ENCODE measurements around the gene CABLES2.
A peak's percentile ranks its signal among the peaks of the same experiment; 100 is the strongest.
"Not testable (repeated sequence)": the region's sequence is repeated elsewhere in the genome, so short reads cannot be mapped to it uniquely, and the experiment has no call there.

The CABLES2 gene

DNA sequence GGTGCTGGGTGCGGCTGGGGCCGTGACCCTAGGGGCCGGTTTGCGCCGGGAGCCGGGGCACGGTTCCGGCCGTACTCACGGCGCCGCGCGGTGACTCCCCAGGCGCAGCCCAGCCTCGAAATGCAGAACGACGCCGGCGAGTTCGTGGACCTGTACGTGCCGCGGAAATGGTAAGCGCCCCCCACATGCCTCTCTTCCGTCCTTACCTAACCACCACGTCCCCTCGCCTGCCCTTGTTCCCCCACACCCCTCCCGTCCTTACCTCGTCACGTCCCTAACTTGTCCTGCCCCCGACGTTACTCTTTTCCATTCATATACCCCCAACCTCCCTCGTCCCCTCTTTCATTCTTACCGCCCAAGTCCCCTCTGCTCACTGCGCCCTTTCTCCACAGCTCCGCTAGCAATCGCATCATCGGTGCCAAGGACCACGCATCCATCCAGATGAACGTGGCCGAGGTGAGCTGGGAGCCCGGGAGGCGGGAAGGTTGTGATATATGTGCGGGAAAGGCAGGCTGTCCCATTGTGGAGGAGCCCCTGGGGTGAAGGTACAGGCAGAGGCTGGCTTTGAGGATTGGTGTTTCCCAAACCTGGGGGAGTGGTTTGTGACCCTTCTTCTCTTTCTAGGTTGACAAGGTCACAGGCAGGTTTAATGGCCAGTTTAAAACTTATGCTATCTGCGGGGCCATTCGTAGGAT, 19.7 kb downstream of the CABLES2 start:
- no peaks in the 10 kb centered on the region for H3K9me3 Mint-ChIP-seq
- peaks cover 87% of the 10 kb centered on the region for H3K36me3 Mint-ChIP-seq (ENCODE audit: low read depth)
- peak overlapping the region; percentile 95 for H3K4me3 Mint-ChIP-seq
- peaks cover 44% of the 10 kb centered on the region for H3K4me1 Mint-ChIP-seq (ENCODE audit: low read depth)
- peak overlapping the region; percentile 97 for H3K27ac Mint-ChIP-seq
- no peaks in the 10 kb centered on the region for H3K27me3 Mint-ChIP-seq
- DNase-seq = peak; percentile 49

DNA sequence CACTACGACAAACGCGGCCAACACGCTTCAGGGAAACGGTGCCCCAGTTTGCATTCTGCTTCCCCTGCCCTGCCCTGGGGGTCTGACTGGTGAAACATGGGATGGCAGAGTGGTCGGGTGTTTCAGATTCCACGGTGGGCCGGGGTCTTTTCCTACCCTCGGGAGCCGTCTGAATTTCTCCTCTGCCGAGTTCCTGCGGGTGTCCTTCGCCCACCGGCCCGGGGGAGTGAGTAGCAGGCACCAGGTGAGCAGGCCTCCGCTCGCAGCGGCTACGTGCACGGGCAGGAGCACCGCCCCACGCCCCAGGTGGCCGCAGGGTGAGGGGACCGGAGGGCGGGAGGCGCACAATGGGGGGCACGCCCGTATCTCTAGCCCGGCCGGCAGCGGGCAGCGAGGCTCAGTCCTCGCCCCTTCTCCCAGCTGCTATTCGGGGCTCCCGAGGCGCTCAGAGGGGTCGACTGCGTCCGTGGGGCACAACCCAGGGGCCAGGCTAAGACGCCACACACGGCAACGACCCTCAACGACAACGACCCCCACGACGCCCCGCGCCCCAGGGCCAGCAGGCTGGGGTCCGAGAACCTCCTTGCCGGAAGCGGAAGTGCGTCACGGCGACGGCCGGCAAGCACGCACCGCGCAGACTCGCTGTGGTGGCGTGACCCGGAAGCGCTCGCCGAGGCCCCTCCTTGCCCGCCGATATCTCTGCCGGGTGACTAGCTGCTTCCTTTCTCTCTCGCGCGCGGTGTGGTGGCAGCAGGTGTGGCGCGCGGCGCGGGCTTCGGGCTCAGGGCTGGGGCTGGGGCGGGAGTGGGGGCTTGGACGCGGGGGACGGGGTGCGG, 20.5 kb downstream of the CABLES2 start, which contains the start of gene RPS21:
Gene RPS21, plus strand, starts transcription at position 721 of the 836 bp plus-strand sequence. CDS start 236 bp downstream, outside the sequence.
- Mint-ChIP-seq H3K4me1 (ENCODE audit: low read depth) (peaks cover 44% of the 10 kb centered on the region), H3K27ac (peak within 1 kb of the TSS; percentile 97), H3K27me3 (no peaks in the 10 kb centered on the region), H3K36me3 (ENCODE audit: low read depth) (peaks cover 87% of the 10 kb centered on the region), H3K9me3 (peaks cover 5% of the 10 kb centered on the region), H3K4me3 (peak within 1 kb of the TSS; percentile 95)
- DNase-seq = peak; percentile 94

DNA sequence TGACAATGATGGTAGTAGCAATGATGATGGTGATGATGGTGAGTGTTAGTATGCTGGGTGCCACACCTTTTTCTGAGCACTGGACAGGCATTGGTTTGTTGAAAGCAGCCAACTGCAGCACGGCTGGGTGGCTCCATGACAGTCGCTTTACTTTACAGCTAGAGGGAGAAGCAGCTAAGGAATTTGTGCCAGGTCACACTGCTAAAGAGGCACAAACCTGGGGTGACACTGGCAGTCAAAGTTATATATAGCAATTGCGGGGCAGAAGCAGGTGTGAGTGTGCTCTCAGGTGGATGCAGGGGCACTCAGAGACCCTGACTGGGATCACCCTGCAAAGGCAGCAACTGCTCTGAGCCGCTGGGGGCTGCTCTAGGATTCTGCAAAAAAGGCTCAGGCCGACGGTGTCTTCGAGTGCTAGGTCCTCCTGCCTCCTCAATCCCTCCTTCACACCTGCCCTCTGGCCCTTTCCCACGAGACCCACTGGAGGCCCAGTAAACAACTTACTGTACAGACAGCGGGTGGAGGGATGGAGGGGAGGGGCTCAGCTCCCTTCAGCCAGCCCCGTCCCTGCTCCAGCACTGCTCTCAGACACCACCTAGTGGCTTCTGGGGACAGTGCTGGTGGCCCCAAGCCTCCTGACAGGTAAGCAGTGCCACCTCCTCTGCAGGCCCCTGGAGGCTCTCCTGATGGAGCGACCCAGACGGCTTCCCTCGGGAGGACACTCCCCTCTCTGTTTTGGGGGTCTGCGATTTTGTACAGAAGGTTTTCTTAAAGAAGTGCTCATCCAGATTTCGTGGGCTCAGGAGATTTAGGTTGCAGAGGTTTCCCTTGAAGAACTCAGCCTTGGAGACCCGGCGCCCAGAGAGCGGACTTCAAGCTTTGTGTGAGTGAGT, 24.5 kb downstream of the CABLES2 start:
- Mint-ChIP-seq H3K36me3 (ENCODE audit: low read depth) (peaks cover 51% of the 10 kb centered on the region), H3K9me3 (peaks cover 5% of the 10 kb centered on the region), H3K4me3 (no peak overlapping the region), H3K4me1 (ENCODE audit: low read depth) (peaks cover 20% of the 10 kb centered on the region), H3K27me3 (no peaks in the 10 kb centered on the region), H3K27ac (peak overlapping the region; percentile 64)
- peak; percentile 84 for DNase-seq

DNA sequence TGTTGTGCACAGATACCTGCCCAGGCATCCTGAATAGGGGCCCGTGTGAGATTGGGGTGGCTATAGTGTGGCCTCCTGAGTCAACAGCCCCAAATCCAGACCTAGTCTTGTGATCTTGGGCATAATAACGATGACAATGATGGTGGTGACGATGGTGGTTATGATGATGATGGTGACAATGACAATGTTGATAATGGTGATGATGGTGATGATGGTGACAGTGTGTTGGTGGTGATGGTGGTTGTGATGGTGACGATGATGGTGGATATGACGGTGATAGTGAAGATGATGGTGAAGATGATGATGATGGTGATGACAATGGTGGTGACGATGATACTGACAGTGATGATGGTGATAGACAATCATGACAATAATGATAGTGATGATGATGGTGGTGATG, 25.2 kb downstream of the CABLES2 start:
- Mint-ChIP-seq H3K4me3 (no peak overlapping the region), H3K9me3 (peaks cover 5% of the 10 kb centered on the region), H3K4me1 (ENCODE audit: low read depth) (peaks cover 20% of the 10 kb centered on the region), H3K36me3 (ENCODE audit: low read depth) (peaks cover 45% of the 10 kb centered on the region), H3K27ac (peak overlapping the region; percentile 6), H3K27me3 (no peaks in the 10 kb centered on the region)
- no peak for DNase-seq

- DNase-seq = no peak
- peaks cover 20% of the 10 kb centered on the region for H3K4me1 Mint-ChIP-seq (ENCODE audit: low read depth)
- peaks cover 5% of the 10 kb centered on the region for H3K9me3 Mint-ChIP-seq
- no peak overlapping the region for H3K27ac Mint-ChIP-seq
- H3K4me3 Mint-ChIP-seq = no peak overlapping the region
- peaks cover 42% of the 10 kb centered on the region for H3K36me3 Mint-ChIP-seq (ENCODE audit: low read depth)
- no peaks in the 10 kb centered on the region for H3K27me3 Mint-ChIP-seq
These were observed 25.8 kb downstream of the CABLES2 start for GRCh38 chr20:62381202-62381797.

DNA sequence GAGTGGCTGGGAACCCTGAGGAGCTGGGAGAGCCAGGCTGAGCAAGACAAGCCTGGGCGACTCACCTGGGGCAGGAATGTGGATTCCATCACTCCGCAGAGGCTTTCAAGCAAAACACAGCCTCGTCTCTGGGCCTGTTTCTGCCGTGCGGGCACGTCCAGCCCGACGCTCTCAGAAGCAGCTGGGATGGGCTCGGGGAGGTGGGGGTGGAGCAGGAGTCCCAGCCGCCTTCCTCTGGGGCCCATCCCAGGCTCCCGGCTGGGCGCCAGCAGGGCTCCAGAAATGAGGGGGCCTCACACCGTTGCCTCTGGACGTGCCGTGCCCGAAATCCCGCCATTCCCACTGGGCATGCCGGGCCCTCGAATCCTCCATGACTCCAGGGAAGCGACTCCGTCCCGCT, 28.9 kb downstream of the CABLES2 start:
- DNase-seq = no peak
- Mint-ChIP-seq H3K9me3 (peaks cover 5% of the 10 kb centered on the region), H3K36me3 (ENCODE audit: low read depth) (peaks cover 19% of the 10 kb centered on the region), H3K27me3 (no peaks in the 10 kb centered on the region), H3K4me1 (ENCODE audit: low read depth) (peaks cover 5% of the 10 kb centered on the region), H3K4me3 (no peak overlapping the region), H3K27ac (no peak overlapping the region)

- no peak overlapping the region for H3K27ac Mint-ChIP-seq
- H3K4me3 Mint-ChIP-seq = no peak overlapping the region
- peaks cover 5% of the 10 kb centered on the region for H3K9me3 Mint-ChIP-seq
- peaks cover 16% of the 10 kb centered on the region for H3K36me3 Mint-ChIP-seq (ENCODE audit: low read depth)
- no peaks in the 10 kb centered on the region for H3K27me3 Mint-ChIP-seq
- H3K4me1 Mint-ChIP-seq (ENCODE audit: low read depth) = peaks cover 2% of the 10 kb centered on the region
- no peak for DNase-seq
These were observed 29.4 kb downstream of the CABLES2 start for GRCh38 chr20:62377615-62378178.

DNA sequence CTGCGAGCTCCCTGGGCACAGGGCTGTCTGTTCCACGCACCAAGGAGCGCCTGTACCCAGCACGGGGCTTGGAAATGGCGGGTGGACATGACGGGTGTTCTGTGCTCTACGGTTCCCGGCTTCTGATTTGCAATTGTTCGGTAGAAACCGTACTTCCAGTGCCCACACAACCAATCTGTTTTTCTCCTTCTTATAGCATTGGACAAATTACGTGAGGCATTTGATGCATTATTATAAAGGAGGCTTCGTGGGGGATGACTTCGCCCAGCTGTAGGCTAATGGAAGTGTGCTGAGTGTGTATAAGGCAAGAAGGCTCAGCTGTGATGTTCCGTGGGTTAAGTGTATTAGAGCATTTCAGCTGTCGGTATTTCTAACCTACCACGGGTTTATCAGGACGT, 30.0 kb downstream of the CABLES2 start:
- Mint-ChIP-seq H3K4me1 (ENCODE audit: low read depth) (no peaks in the 10 kb centered on the region), H3K27ac (no peak overlapping the region), H3K4me3 (no peak overlapping the region), H3K9me3 (peaks cover 4% of the 10 kb centered on the region), H3K36me3 (ENCODE audit: low read depth) (peaks cover 9% of the 10 kb centered on the region), H3K27me3 (no peaks in the 10 kb centered on the region)
- DNase-seq = no peak

- no peaks in the 10 kb centered on the region for H3K27me3 Mint-ChIP-seq
- H3K4me1 Mint-ChIP-seq (ENCODE audit: low read depth) = no peaks in the 10 kb centered on the region
- H3K4me3 Mint-ChIP-seq = no peak overlapping the region
- peaks cover 4% of the 10 kb centered on the region for H3K36me3 Mint-ChIP-seq (ENCODE audit: low read depth)
- DNase-seq = no peak
- H3K27ac Mint-ChIP-seq = no peak overlapping the region
- no peaks in the 10 kb centered on the region for H3K9me3 Mint-ChIP-seq
These were observed 30.7 kb downstream of the CABLES2 start for GRCh38 chr20:62376112-62377063.

GRCh38 chr20:62374331-62375152, 32.5 kb downstream of the CABLES2 start:
- Mint-ChIP-seq H3K9me3 (no peaks in the 10 kb centered on the region), H3K27ac (peak overlapping the region; percentile 6), H3K27me3 (peaks cover under 1% of the 10 kb centered on the region), H3K4me3 (no peak overlapping the region), H3K4me1 (ENCODE audit: low read depth) (peaks cover 2% of the 10 kb centered on the region), H3K36me3 (ENCODE audit: low read depth) (no peaks in the 10 kb centered on the region)
- DNase-seq = no peak

GRCh38 chr20:62373631-62374179, 33.4 kb downstream of the CABLES2 start:
- H3K27ac Mint-ChIP-seq; H3K4me1 Mint-ChIP-seq (ENCODE audit: low read depth); H3K9me3 Mint-ChIP-seq; H3K36me3 Mint-ChIP-seq (ENCODE audit: low read depth); H3K27me3 Mint-ChIP-seq; DNase-seq; H3K4me3 Mint-ChIP-seq: not testable (repeated sequence)
